A549 (cell line): ENCODE data around the gene CDK5R1. TPM values are rescaled to one million over a fixed set of nuclear protein-coding genes. Genes with fewer than 3 reads are reported as not detected.

Experiments
- ATAC-seq, 2 experiments: fragments of 200-7000 bp in 1 of 2; fragments of >200 bp in 1 of 2; cut with Nextera tagmentation in 1 of 2; cut with Tn5 transposase in 1 of 2; 3 replicates each; pipeline versions ENCODE4 v1.8.0 to v1.9.1; 2018 to 2020; ENCODE audit warnings: mild to moderate bottlenecking in 1 of 2, moderate library complexity in 1 of 2
- CTCF ChIA-PET: fragments of 300-600 bp; sonication (Branson Sonifier 250); formaldehyde crosslinking; extraction: SDS; loops from one replicate; lab custom pipeline; 2021; ENCODE audit warnings: antibody characterized with exemption, inconsistent platforms; lab: Yijun Ruan, JAX
- POLR2A ChIA-PET: fragments of 350-600 bp; formaldehyde crosslinking; extraction: SDS; loops from one replicate; lab custom pipeline; 2021; ENCODE audit warnings: antibody characterized with exemption, inconsistent platforms; lab: Yijun Ruan, JAX
- DNase-seq, 2 experiments: peaks; one replicate each; pipeline versions ENCODE4 v3.0.0 to v3.0.0-alpha.2; 2011 to 2016; ENCODE audit warnings: low read depth in 1 of 2, low spot score in 1 of 2
- FAIRE-seq: peaks from 2 replicates; lab custom pipeline; 2011; peaks lifted over from hg19 to GRCh38; lab: Jason Lieb, UNC
- H3K27ac ChIP-seq, 2 experiments: fragments of >200 bp; sonication (Bioruptor Twin); formaldehyde crosslinking; 3 replicates each; pipeline ENCODE4 v1.5.1; 2016 to 2017
- H3K4me1 ChIP-seq: fragments of >200 bp; sonication (Bioruptor Twin); formaldehyde crosslinking; 3 replicates; pipeline ENCODE4 v1.6.1; 2016
- H3K4me2 ChIP-seq: fragments of >200 bp; sonication (Bioruptor Twin); formaldehyde crosslinking; 3 replicates; pipeline ENCODE4 v1.6.1; 2016
- H3K4me3 ChIP-seq: fragments of >200 bp; sonication (Bioruptor Twin); formaldehyde crosslinking; 3 replicates; pipeline ENCODE4 v1.5.1; 2016
- H3K9me3 ChIP-seq: fragments of >200 bp; sonication (Bioruptor Twin); formaldehyde crosslinking; 3 replicates; pipeline ENCODE4 v1.6.1; 2016
- BCL3 ChIP-seq: fragments of >200 bp; sonication (Bioruptor Twin); formaldehyde crosslinking; IDR thresholded peaks from 3 replicates; pipeline ENCODE4 v1.6.1; 2016
- CEBPB ChIP-seq, 2 experiments: fragments of >200 bp in 1 of 2; sonication (Bioruptor Twin) in 1 of 2; formaldehyde crosslinking in 1 of 2; IDR thresholded peaks; 2 replicates each; pipeline ENCODE4 v1.6.1; 2012 to 2016
- CHD2 ChIP-seq: fragments of 150-350 bp; IDR thresholded peaks from 2 replicates; pipeline ENCODE4 v1.6.1; 2014; ENCODE audit warnings: low read length; ENCODE audit not compliant: partially characterized antibody
- E2F6 ChIP-seq: IDR thresholded peaks from 2 replicates; pipeline ENCODE4 v1.6.1; 2012; ENCODE audit warnings: low read depth, borderline replicate concordance
- EP300 ChIP-seq, 2 experiments: fragments of >200 bp; sonication (Bioruptor Twin); formaldehyde crosslinking; IDR thresholded peaks; 2 replicates in 1 of 2; 3 replicates in 1 of 2; pipeline ENCODE4 v1.6.1; 2016 to 2017
- ESRRA ChIP-seq: fragments of 150-350 bp; IDR thresholded peaks from 2 replicates; pipeline ENCODE4 v1.6.1; 2014; ENCODE audit warnings: mild to moderate bottlenecking, low read length, borderline replicate concordance
- FOSB ChIP-seq: fragments of 250-450 bp; sonication (Bioruptor Pico); IDR thresholded peaks from 2 replicates; pipeline ENCODE4 v1.5.0; 2020; ENCODE audit warnings: mild to moderate bottlenecking, moderate library complexity
- FOSL2 ChIP-seq, 2 experiments: fragments of 450-650 bp in 1 of 2; fragments of >200 bp in 1 of 2; sonication (Bioruptor Twin) in 1 of 2; formaldehyde crosslinking; IDR thresholded peaks; 2 replicates each; pipeline versions ENCODE4 v1.5.0 to v1.6.1; 2016 to 2020; ENCODE audit warnings: mild to moderate bottlenecking in 1 of 2, moderate library complexity in 1 of 2
- FOXS1 ChIP-seq: fragments of 250-450 bp; sonication (Bioruptor Pico); IDR thresholded peaks from 2 replicates; pipeline ENCODE4 v1.5.0; 2020; ENCODE audit warnings: mild to moderate bottlenecking, moderate library complexity
- GATA3 ChIP-seq: IDR thresholded peaks from 2 replicates; pipeline ENCODE4 v1.6.1; 2012; ENCODE audit warnings: borderline replicate concordance
- HEYL ChIP-seq: fragments of 250-450 bp; sonication (Bioruptor Pico); IDR thresholded peaks from 2 replicates; pipeline ENCODE4 v1.8.0; 2021; ENCODE audit warnings: mild to moderate bottlenecking, moderate library complexity
- HMGXB4 ChIP-seq: fragments of 250-450 bp; sonication (Bioruptor Pico); IDR thresholded peaks from 2 replicates; pipeline ENCODE4 v1.5.0; 2021; ENCODE audit warnings: mild to moderate bottlenecking, moderate library complexity, borderline replicate concordance
- HOXA7 ChIP-seq: fragments of 250-450 bp; sonication (Bioruptor Pico); IDR thresholded peaks from 2 replicates; pipeline ENCODE4 v1.5.0; 2020; ENCODE audit warnings: mild to moderate bottlenecking, moderate library complexity
- HOXB13 ChIP-seq: fragments of 250-450 bp; sonication (Bioruptor Pico); IDR thresholded peaks from 2 replicates; pipeline ENCODE4 v1.5.0; 2020; ENCODE audit warnings: low read depth, mild to moderate bottlenecking, moderate library complexity
- JUNB ChIP-seq: fragments of >200 bp; sonication (Bioruptor Twin); formaldehyde crosslinking; IDR thresholded peaks from 2 replicates; pipeline ENCODE4 v1.6.1; 2016
- PHF8 ChIP-seq: fragments of 200-600 bp; sonication (generic); IDR thresholded peaks from 2 replicates; pipeline ENCODE4 v1.6.1; 2016; ENCODE audit warnings: low read depth, mild to moderate bottlenecking, antibody characterized with exemption, moderate library complexity, borderline replicate concordance
- RAD21 ChIP-seq, 2 experiments: fragments of >200 bp in 1 of 2; sonication (Bioruptor Twin) in 1 of 2; formaldehyde crosslinking in 1 of 2; IDR thresholded peaks in 1 of 2; conservative IDR thresholded peaks in 1 of 2; 2 replicates in 1 of 2; 3 replicates in 1 of 2; pipeline ENCODE4 v1.6.1; 2012 to 2018; ENCODE audit warnings: inconsistent platforms in 1 of 2
- RARB ChIP-seq: fragments of 250-450 bp; sonication (Bioruptor Pico); IDR thresholded peaks from 2 replicates; pipeline ENCODE4 v1.8.0; 2021; ENCODE audit warnings: mild to moderate bottlenecking, moderate library complexity
- RCOR1 ChIP-seq: fragments of 150-350 bp; IDR thresholded peaks from 2 replicates; pipeline ENCODE4 v1.6.1; 2014; ENCODE audit warnings: antibody characterized with exemption, low read length, low read depth
- RNF2 ChIP-seq: fragments of 200-600 bp; sonication (generic); IDR thresholded peaks from 2 replicates; pipeline ENCODE4 v1.6.1; 2016; ENCODE audit warnings: low read depth, mild to moderate bottlenecking, antibody characterized with exemption, moderate library complexity, borderline replicate concordance
- TP53 ChIP-seq: fragments of 250-450 bp; sonication (Bioruptor Pico); IDR thresholded peaks from 2 replicates; pipeline ENCODE4 v1.5.0; 2021; ENCODE audit warnings: mild to moderate bottlenecking, moderate library complexity
- ZC3H11A ChIP-seq: fragments of 450-650 bp; IDR thresholded peaks from 2 replicates; pipeline ENCODE4 v1.6.1; 2014; ENCODE audit warnings: antibody characterized with exemption, mild to moderate bottlenecking
- ZFP36 ChIP-seq: fragments of 450-650 bp; IDR thresholded peaks from 2 replicates; pipeline ENCODE4 v1.6.1; 2014; ENCODE audit warnings: borderline replicate concordance; ENCODE audit not compliant: partially characterized antibody
- WGBS: methylation state at CpG from one replicate; pipeline ENCODE4 v1.1.6; 2017; ENCODE audit errors: missing lambda C conversion rate; 5-methylcytosine and 5-hydroxymethylcytosine counted together
- polyA plus RNA-seq, 4 experiments: library from polyadenylated mRNA; depleted of rRNA in 3 of 4; stranded (reverse); fragments of >200 nt; fragmentation: RNase III in 1 of 4; extraction: RNeasy Plus Mini Kit Qiagen cat#74134 plus additional on column Dnase treatment in 1 of 4; gene quantifications; 2 replicates in 3 of 4; 3 replicates in 1 of 4; pipeline ENCODE4 v1.2.3, GENCODE V29; 2011 to 2017
- TF ChIP-seq, protein P1 (sequence below): fragments of 200-600 bp; sonication (generic); IDR thresholded peaks from 2 replicates; pipeline ENCODE4 v1.6.1; 2016; ENCODE audit warnings: antibody characterized with exemption, mild to moderate bottlenecking, moderate library complexity
- TF ChIP-seq, protein P2 (sequence below): fragments of >200 bp; sonication (Bioruptor Twin); formaldehyde crosslinking; IDR thresholded peaks from 3 replicates; pipeline ENCODE4 v1.5.1; 2016
- TF ChIP-seq, protein P3 (sequence below): IDR thresholded peaks from 2 replicates; pipeline ENCODE4 v1.6.1; 2012

The CDK5R1 gene
- polyA plus RNA-seq, 2 of the 4 experiments (the other 2 are of a cell fraction) = 0.93 to 2.8 TPM

GRCh38 chr17:32493976-32494513 is 7.3 kb downstream of the CDK5R1 start:
- Histone ChIP-seq H3K4me1 (peaks cover 12% of the 10 kb centered on the region; the same call in 2 of the 3 replicates), H3K27ac (no peak overlapping the region), H3K4me2 (no peak overlapping the region), H3K4me3 (no peak overlapping the region), H3K9me3 (no peaks in the 10 kb centered on the region)
- ChIA-PET CTCF (no interaction called here), POLR2A (no interaction called here)
- no peak for DNase-seq
- 85% methylated on average over 9 of the region's 11 CpGs for WGBS
- no peak for ATAC-seq
- FAIRE-seq = no peak
- no peak for TF ChIP-seq ZFP36
- no peak for TF ChIP-seq GATA3
- no peak for TF ChIP-seq RAD21 (conservative IDR thresholded peaks at IDR 0.05 in 1 of 2, IDR thresholded peaks at IDR 0.05 in 1 of 2)
- TF ChIP-seq HOXA7 = no peak
- TF ChIP-seq PHF8 = no peak
- TF ChIP-seq HEYL = no peak
- no peak for TF ChIP-seq FOSL2 (IDR thresholded peaks at IDR 0.05)
- TF ChIP-seq FOSL2 (CRISPR knock-in tag; IDR thresholded peaks at IDR 0.05) = no peak
- TF ChIP-seq FOSB (CRISPR knock-in tag) = no peak
- no peak for TF ChIP-seq E2F6
- no peak for TF ChIP-seq RNF2
- TF ChIP-seq TP53 (CRISPR knock-in tag) = no peak
- TF ChIP-seq RCOR1 = no peak
- TF ChIP-seq JUNB = no peak
- no peak for TF ChIP-seq HOXB13
- no peak for TF ChIP-seq CEBPB (IDR thresholded peaks at IDR 0.05)
- TF ChIP-seq ZC3H11A = no peak
- no peak for TF ChIP-seq RARB

DNA sequence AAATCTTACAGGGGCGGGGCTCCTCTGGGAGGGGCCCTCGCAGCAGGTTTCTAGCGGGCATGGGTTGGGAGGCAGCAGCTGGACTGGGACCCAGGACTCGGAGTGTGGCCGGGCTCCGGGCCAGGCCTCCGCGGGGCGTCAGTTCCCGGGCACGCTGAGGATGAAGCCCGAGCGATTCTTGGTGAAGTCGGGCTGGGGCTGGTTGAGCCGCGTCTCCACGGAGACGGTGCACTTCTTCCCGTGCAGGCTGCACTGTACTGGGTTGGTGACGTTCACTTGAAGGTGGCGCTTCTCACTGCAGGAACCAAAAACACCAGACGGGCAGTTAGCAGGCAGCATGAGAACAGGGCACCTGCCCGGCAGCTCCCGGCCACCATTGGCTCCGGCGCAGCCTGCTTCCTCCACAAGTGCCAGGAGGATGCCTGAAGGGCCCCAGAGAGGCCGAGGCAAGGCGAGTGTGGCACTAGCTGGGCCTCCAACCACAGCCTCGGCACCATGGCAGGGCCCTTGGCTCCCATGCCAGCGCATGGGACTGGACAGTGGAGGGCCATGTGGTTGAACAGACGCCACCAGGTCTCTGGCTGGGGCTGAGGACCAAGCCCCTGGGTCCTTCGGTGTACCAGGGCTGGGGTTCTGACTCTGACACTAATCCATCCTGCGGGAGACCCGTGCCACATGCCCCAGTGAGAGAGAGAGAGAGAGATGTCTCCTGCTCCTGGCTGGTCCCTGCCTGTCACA is 8.0 kb downstream of the CDK5R1 start:
- no peak for DNase-seq
- CTCF ChIA-PET = interaction anchor here (1.4 to 2.0 kb wide), 2 partner anchors 11 to 32 kb away, joined by 6 to 11 read pairs; no protein-coding TSS in a partner anchor
- WGBS = 81% methylated on average over 32 of the region's 34 CpGs
- Histone ChIP-seq H3K27ac (no peak overlapping the region), H3K4me3 (no peak overlapping the region), H3K4me2 (no peak overlapping the region), H3K4me1 (peaks cover 12% of the 10 kb centered on the region; the same call in 2 of the 3 replicates), H3K9me3 (no peaks in the 10 kb centered on the region)
- ATAC-seq = peak in 1 of 2 experiments; percentile 9; a peak in 3 of 6 replicates
- POLR2A ChIA-PET = no interaction called here
- no peak for FAIRE-seq
- TF ChIP-seq, protein P1, sequence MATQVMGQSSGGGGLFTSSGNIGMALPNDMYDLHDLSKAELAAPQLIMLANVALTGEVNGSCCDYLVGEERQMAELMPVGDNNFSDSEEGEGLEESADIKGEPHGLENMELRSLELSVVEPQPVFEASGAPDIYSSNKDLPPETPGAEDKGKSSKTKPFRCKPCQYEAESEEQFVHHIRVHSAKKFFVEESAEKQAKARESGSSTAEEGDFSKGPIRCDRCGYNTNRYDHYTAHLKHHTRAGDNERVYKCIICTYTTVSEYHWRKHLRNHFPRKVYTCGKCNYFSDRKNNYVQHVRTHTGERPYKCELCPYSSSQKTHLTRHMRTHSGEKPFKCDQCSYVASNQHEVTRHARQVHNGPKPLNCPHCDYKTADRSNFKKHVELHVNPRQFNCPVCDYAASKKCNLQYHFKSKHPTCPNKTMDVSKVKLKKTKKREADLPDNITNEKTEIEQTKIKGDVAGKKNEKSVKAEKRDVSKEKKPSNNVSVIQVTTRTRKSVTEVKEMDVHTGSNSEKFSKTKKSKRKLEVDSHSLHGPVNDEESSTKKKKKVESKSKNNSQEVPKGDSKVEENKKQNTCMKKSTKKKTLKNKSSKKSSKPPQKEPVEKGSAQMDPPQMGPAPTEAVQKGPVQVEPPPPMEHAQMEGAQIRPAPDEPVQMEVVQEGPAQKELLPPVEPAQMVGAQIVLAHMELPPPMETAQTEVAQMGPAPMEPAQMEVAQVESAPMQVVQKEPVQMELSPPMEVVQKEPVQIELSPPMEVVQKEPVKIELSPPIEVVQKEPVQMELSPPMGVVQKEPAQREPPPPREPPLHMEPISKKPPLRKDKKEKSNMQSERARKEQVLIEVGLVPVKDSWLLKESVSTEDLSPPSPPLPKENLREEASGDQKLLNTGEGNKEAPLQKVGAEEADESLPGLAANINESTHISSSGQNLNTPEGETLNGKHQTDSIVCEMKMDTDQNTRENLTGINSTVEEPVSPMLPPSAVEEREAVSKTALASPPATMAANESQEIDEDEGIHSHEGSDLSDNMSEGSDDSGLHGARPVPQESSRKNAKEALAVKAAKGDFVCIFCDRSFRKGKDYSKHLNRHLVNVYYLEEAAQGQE = no peak
- no peak for TF ChIP-seq FOXS1 (CRISPR knock-in tag)
- no peak for TF ChIP-seq RAD21 (conservative IDR thresholded peaks at IDR 0.05 in 1 of 2, IDR thresholded peaks at IDR 0.05 in 1 of 2)
- TF ChIP-seq CHD2 = no peak
- no peak for TF ChIP-seq BCL3
- TF ChIP-seq, protein P2, sequence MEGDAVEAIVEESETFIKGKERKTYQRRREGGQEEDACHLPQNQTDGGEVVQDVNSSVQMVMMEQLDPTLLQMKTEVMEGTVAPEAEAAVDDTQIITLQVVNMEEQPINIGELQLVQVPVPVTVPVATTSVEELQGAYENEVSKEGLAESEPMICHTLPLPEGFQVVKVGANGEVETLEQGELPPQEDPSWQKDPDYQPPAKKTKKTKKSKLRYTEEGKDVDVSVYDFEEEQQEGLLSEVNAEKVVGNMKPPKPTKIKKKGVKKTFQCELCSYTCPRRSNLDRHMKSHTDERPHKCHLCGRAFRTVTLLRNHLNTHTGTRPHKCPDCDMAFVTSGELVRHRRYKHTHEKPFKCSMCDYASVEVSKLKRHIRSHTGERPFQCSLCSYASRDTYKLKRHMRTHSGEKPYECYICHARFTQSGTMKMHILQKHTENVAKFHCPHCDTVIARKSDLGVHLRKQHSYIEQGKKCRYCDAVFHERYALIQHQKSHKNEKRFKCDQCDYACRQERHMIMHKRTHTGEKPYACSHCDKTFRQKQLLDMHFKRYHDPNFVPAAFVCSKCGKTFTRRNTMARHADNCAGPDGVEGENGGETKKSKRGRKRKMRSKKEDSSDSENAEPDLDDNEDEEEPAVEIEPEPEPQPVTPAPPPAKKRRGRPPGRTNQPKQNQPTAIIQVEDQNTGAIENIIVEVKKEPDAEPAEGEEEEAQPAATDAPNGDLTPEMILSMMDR = no peak
- TF ChIP-seq, protein P3, sequence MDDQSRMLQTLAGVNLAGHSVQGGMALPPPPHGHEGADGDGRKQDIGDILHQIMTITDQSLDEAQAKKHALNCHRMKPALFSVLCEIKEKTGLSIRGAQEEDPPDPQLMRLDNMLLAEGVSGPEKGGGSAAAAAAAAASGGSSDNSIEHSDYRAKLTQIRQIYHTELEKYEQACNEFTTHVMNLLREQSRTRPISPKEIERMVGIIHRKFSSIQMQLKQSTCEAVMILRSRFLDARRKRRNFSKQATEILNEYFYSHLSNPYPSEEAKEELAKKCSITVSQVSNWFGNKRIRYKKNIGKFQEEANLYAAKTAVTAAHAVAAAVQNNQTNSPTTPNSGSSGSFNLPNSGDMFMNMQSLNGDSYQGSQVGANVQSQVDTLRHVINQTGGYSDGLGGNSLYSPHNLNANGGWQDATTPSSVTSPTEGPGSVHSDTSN = no peak
- TF ChIP-seq EP300 (IDR thresholded peaks at IDR 0.05) = no peak
- no peak for TF ChIP-seq HMGXB4 (CRISPR knock-in tag)
- no peak for TF ChIP-seq ESRRA
